ENCODE measurements around the gene NANOS3.

DNA sequence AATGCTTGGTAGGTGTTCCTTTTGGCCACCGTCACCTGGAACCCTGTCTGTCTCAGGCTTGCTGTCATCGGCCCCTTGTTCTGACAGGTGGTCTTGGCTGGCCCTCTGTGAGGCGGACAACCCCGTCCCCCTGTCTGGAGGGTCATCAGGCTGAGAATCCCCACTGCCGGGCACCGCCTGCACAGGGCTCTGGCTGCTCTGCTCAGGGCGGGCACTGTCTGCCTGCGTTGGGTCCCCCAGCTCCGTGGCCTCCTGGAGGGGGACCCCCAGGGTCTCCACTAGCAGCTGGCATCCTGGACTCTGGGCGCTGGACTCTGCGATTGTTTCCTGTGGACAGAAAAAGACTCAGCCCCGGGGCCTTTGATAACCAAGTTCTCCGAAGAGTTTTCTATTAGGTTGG is 13.2 kb downstream of the NANOS3 start:
- TF ChIP-seq, protein P1, sequence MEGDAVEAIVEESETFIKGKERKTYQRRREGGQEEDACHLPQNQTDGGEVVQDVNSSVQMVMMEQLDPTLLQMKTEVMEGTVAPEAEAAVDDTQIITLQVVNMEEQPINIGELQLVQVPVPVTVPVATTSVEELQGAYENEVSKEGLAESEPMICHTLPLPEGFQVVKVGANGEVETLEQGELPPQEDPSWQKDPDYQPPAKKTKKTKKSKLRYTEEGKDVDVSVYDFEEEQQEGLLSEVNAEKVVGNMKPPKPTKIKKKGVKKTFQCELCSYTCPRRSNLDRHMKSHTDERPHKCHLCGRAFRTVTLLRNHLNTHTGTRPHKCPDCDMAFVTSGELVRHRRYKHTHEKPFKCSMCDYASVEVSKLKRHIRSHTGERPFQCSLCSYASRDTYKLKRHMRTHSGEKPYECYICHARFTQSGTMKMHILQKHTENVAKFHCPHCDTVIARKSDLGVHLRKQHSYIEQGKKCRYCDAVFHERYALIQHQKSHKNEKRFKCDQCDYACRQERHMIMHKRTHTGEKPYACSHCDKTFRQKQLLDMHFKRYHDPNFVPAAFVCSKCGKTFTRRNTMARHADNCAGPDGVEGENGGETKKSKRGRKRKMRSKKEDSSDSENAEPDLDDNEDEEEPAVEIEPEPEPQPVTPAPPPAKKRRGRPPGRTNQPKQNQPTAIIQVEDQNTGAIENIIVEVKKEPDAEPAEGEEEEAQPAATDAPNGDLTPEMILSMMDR (conservative IDR thresholded peaks at IDR 0.05 in 1 of 2, IDR thresholded peaks at IDR 0.05 in 1 of 2; ENCODE audit: extremely low read depth in 1 of 2, insufficient read depth in 1 of 2, low read depth in 1 of 2, low read length in 2 of 2) = no peak
- no peak for TF ChIP-seq EZH2 (IDR thresholded peaks at IDR 0.05; ENCODE audit: borderline replicate concordance, low read length)
